ENCODE data around the gene CBX8.

The CBX8 gene

GRCh38 chr17:79784353-79785016 lies 12.4 kb downstream of the CBX8 start:
- H3K4me3 ChIP-seq (ENCODE audit: low read depth, low read length) = no peak overlapping the region
- no peak for TF ChIP-seq CTCF (IDR thresholded peaks at IDR 0.05; ENCODE audit: borderline replicate concordance, insufficient read depth, low read depth, low read length)

- no peak for TF ChIP-seq CTCF (IDR thresholded peaks at IDR 0.05; ENCODE audit: borderline replicate concordance, insufficient read depth, low read depth, low read length)
Measured at GRCh38 chr17:79783891-79784290, 13.0 kb downstream of the CBX8 start.

GRCh38 chr17:79781736-79782575 lies 14.9 kb downstream of the CBX8 start:
- no peak overlapping the region for H3K4me3 ChIP-seq (ENCODE audit: low read depth, low read length)
- no peak for TF ChIP-seq CTCF (IDR thresholded peaks at IDR 0.05; ENCODE audit: borderline replicate concordance, insufficient read depth, low read depth, low read length)

More at GRCh38 chr17:79783891-79784290, 13.0 kb downstream of the CBX8 start:
- H3K4me3 ChIP-seq (ENCODE audit: low read depth, low read length) = no peak overlapping the region

- H3K4me3 ChIP-seq (ENCODE audit: low read depth, low read length) = no peak overlapping the region
- TF ChIP-seq CTCF (IDR thresholded peaks at IDR 0.05; ENCODE audit: borderline replicate concordance, insufficient read depth, low read depth, low read length) = no peak
Measured at GRCh38 chr17:79781012-79781650, 15.7 kb downstream of the CBX8 start.

- no peak for TF ChIP-seq CTCF (IDR thresholded peaks at IDR 0.05; ENCODE audit: borderline replicate concordance, insufficient read depth, low read depth, low read length)
- no peak overlapping the region for H3K4me3 ChIP-seq (ENCODE audit: low read depth, low read length)
Measured at GRCh38 chr17:79779661-79780365, 17.1 kb downstream of the CBX8 start.

- TF ChIP-seq CTCF (IDR thresholded peaks at IDR 0.05; ENCODE audit: borderline replicate concordance, insufficient read depth, low read depth, low read length) = no peak
- H3K4me3 ChIP-seq (ENCODE audit: low read depth, low read length) = no peak overlapping the region
Measured at GRCh38 chr17:79779084-79779529, 17.8 kb downstream of the CBX8 start.
